Stimulated activated CD8-positive, alpha-beta memory T cell treated with anti-CD3 and anti-CD28 coated beads, Interleukin-2, amount 100 ng/mL, for 48 hours (primary cell): Measurements from ENCODE around the gene SEPTIN2.
A peak's percentile ranks its signal among the peaks of the same experiment; 100 is the strongest.
"Not testable (repeated sequence)": the region's sequence is repeated elsewhere in the genome, so short reads cannot be mapped to it uniquely, and the experiment has no call there.

Experiments
- DNase-seq, 2 donors: peaks; one replicate each; pipeline ENCODE4 v3.0.0-alpha.2; 2020; ENCODE audit warnings: low read depth in 2 of 2

Gene SEPTIN2

DNA sequence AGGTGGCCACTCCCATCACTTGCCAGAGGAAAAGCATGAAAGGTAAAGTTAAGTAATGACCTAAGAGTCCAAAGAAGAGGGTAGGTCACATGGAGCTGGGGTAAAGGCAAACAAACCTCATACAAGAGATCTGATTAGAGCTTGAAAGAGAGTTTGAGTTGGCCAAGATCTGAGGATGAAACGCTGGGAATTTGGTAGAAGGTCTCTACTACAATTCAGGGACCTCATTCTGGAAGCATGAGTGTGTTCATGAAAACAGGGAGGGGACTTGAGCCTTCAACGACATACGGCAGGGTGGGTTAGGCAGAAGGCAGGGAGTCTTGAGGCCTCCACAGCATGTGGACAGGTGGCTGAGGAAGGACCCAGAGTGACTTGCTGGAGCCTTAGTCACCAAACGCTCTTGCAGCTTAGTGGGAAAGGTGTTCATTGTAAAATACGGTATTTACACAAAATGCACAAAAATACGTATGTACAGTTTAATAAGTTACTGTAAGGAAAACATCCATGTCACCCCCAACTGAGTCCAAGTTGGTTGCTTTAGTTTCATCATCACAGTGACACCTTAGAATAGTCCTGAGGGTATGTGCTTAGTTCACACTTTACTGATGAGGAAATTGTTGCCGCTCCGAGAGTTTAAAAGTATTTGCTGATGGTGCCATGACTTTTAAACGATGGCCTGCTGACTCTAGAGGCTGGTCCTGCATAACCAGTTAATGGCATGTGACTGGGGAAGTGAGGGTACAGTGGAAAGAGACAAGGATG, 35.3 kb downstream of the SEPTIN2 start:
- no peak for DNase-seq

DNA sequence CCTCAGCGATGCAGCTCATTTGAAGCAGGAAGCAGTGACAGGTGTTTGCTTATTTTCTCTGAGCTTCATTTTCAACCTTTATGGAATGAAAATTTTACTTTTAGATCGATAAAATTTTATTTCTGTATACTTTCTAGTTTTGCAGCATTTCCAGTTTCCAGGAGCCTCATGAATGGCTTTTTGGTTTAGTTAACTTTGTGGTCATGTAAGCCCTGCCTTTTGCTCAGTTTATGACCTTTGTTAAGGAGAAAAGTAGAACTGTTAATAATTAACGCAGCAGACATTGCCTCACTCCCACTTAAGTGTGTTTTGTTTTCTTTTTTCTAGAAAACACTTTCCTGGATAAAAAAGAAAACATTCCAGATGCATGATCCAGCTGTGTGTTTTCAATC, 35.9 kb downstream of the SEPTIN2 start:
- DNase-seq, result no peak

DNA sequence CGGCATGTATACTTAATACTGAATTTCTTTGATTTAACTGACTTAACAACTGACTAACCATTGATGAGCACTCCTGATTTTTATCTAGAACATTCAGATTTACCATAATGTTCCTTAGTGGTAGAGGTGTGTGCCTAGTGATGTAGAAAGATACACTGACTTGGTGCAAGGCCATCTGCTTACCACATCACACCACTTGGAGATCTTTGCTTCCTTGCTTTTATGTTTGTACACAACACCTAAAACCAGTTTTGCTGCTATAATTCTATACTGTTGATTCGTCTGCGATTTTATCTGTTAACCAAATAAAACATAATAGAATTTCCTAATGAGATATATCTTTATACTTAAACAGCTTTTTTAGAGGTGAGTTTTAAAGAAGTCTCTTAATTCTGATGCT, 36.5 kb downstream of the SEPTIN2 start:
- no peak for DNase-seq

DNA sequence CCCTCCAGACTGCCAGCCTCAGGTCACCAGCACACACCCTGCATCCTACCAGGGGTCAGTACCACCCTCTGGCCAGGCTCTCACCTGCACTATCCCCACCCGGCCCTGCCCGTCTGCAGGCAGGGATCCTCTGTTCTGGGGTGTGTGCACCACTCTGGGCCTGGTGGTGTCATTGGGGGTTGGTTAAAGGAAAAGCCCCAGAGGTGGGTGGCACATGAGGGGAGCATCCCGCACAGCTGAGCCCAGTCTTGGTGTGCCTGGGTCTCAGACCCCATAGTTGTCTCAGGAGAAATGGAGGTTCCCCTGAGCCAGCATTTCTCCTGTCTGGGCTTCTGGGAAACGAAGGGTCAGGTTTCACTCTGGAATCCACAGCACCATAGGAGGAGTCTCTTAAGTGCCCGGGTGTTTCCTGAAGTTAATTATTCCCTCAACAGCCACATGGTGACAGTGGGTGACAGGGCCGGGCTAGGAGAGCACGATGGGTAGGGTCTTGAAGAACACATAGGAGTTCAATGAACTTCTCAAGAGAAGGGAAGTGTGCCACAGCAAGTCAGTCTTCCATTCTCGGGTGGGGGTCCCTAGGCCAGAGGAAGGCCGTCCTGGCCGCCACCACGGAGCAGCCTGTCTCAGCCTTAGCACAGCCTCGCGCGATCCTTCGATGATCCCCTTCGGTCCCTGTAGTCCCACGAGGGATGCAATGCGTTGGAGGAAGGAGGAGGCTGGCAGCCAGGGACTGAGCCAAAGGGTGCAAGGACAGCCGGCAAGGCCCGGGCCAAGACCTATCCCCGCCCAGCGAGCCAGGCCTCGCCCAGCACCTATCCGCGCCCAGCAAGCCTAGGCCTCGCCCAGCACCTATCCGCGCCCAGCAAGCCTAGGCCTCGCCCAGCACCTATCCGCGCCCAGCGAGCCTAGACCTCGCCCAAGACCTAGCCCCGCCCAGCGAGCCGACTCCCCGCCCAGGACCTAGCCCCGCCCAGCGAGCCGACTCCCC, 39.2 kb downstream of the SEPTIN2 start:
- peak; percentile 47 to 72 for DNase-seq

DNA sequence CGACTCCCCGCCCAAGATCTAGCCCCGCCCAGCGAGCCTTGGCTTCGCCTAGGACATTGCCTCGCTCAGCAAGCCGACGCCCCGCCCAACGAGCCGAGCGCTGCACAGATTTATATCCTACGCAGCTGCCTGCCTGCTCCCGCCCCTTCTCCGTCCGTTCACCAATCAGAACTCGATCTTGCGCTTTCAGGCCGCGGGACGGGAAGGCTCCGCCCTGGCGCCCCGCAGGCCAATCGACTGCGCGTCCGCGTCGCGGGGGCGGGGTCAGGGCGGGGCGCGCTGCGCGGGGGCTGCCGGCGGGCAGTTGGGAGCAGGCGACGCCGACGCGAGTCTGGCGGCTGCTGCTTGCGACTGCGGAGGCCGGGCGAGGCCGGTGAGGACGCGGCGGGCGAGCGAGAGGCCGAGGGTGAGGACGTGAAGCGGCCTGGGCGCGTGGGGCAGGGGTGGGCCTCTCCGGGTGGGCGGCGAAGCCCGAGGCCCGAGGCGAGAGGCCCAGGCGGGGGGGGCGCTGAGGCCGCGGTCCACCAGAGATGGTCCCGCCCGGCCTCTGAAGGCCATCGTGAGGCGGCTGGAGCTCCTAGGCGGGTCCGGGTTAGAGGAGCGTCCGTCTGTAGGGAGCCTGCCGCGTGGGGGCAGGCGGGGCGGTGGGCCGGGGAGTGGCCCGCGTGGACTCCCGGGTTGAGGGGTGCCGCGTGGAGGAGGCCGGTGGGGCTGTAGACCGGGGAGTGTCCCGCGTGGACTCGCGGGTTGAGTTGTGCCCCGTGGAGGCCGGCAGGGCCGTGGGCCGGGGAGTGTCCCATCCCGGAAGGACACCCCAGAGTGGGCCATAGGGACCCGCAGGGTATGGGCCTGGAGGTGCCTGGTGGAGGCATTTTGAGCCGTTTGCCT, 40.5 kb downstream of the SEPTIN2 start, which contains the start of gene FARP2:
Gene FARP2 (plus strand): TSS at position 303 of the 888 bp plus-strand sequence. CDS start 16,823 bp downstream, outside the sequence.
- DNase-seq, result peak; percentile 92 to 95

DNA sequence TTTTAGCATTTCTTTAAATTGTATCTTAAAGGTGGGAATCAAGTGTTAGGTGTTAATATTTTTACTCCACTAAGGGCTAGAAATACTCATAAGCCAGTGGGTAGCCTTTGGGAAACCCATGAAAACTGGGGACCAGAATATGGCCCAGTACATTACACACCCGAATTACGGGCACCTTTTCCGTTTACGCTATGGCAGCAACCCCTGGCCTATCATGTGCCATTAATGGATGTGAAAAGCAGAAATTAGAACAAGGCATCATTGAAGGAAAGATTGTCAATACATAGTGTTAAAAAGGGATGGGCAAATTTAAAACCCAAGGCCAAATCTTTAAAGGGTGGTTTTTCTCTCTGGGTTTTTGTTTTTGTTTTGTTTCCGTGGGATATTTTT, 41.1 kb downstream of the SEPTIN2 start:
- DNase-seq, result no peak

DNA sequence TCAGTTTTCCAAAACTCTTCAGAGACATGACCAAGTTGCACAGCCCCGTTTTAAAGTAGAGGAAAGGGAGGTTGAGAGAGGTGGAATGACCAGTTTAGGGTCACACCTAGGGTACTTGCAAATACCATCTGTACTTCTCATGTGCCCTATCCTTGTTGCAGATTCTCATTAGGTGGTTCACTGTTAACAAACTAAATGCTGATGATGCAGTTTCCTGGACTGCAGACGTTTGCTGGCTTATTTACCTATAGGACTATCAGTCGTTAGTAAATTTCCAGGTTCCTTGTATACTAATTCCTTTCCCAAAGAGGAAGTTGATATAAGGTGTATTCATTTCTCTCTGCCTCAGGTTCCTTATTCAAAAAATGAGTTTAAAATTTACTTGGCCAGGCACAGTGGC, 41.8 kb downstream of the SEPTIN2 start:
- no peak for DNase-seq

DNA sequence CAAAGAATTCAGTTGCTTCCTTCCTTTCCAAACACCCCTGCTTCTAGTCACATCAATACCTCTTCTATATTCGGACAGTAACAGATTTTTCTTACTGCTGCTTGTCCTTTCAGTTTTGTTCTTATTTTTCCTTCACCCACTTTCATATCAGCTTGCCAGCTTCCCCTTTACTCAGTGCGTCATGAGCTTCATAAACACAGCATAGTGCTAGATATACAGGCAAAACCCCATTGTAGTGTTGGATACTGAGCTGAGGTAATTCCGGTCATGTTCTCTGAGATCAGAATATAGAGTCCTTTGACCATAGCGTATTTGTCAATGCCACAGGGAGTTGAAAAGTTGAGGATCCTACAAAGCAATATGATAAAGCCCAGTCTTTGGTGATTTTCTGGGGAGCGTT, 42.7 kb downstream of the SEPTIN2 start:
- DNase-seq, result no peak

DNA sequence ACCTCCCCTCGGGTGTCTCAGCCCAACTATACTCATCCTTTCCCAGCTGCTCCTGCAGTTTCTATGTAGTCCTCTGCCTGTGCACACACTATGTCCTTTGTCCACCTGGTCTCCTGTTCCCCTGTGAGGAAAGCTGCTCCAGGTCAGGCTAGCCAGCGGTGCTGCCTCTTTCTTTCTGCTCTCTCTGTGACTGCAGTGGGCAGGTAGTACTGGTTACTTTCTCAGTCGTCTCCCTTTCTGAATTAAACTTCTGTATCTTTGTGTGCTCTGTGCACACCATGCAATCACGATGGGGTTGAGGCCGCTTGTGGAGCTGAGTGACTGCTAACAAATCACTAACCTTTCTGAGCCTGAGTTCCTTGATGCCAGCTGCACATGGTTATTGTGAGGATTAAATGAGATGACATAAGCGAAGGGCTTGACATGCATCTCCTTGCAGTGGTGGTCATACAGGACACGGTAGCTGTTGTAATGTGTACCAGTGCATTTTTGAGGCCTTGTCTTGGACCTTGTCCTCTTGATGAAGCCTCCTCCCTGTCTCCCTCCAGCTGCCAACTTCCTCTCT, 43.8 kb downstream of the SEPTIN2 start:
- no peak for DNase-seq

DNA sequence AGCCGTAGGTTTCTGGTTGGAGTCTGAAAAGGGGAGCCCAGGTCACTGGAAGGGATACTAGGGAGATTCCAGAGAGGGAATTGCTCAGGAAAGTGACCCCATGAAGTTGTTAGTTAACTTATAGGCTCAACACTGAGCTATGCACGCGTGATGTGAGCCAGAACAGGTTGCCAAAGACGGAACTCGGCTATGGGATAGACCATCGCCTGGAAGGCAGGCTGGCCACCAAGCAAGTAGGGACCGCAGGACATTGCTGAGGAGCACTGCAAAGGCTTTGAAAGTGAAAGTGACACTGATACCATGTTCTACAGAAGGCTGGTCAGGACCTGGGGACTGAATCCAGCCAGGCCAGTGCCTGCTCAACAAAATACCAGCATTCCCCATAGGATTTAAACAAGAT, 47.7 kb downstream of the SEPTIN2 start:
- DNase-seq, result no peak

DNA sequence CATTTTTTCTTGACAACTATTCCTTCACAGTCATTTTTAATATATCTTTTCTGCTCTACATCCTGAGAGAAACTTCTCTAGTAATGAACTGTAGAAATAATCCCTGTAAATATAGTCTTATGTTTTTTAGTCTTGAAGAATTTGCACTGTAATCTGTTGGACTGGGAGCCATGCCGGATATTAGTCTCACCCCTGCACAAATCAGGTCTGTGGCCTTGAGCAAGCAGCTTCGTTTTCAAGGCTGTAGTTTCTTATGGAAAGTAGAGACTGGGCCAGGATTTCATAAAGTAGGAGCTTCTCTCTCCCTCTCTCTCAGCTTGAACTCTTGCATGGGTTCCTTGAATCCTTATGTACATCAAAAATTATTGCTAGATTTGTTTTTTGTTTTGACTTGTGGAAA, 49.1 kb downstream of the SEPTIN2 start:
- DNase-seq, result no peak

DNA sequence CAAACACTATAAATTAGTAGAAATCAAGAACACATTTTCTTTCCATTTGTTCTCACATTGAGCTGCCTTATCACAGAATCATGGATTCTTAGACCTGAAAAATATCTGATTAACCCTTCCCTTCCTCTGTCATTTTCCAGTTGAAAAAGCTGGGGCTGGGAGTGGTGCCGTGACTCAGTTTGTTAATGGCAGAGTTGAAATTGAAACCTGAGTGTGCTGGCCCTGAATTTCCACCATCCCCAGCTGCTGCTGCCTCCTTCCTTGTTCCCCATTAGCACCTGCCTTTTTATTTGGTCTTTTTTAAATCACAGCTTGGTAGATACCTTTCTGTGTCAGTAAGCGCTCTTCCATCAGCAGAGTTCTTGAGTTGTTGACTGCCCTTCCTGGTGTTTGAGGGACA, 51.0 kb downstream of the SEPTIN2 start:
- no peak for DNase-seq

DNA sequence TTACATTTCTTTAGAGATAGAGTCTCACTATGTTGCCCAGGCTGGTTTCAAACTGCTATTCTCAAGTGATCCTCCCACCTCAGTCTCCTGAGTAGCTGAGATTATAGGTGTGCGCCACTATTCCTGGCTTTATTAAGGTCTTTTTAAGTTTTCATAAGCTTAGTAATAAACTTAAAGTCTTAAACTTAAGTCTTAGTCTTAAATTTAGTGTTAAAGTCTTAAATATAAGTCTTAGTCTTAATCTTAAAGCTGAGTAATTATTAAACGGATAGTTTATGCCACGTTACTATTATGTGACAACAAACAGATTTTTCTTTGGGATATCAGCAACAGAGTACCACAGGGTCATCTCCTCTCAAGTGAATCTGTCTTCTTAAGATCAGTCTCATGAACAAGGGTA, 52.9 kb downstream of the SEPTIN2 start:
- DNase-seq, result no peak

DNA sequence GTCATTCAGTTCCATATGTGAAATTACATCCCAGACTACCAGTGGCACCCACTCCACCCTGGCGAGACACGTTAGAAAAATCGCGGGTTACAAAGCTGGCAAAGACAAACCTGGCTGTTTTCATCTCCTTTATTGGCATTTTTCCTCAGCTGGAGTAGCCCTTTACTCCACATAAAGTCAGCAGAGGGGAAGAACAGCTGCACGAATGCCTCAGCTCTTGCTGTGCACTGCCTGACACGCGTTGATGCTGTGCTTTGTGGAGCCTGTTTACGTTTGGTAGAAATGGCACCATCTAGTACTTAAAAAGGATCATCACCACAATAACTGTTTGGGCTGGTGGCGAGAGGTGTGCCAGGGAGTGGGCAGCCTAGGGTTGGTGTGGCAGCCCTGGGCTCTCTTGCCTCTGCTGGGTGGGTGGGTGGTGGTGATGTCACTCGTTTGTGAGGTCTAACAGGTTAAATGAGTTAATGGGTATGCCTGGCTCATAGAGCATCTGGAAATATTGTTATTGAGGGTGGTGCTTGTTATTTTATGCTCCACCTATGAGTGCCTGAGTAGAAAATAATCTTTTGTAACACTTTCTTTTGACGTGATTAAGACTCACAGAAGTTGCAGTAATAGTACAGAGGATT, 56.8 kb downstream of the SEPTIN2 start:
- no peak for DNase-seq

DNA sequence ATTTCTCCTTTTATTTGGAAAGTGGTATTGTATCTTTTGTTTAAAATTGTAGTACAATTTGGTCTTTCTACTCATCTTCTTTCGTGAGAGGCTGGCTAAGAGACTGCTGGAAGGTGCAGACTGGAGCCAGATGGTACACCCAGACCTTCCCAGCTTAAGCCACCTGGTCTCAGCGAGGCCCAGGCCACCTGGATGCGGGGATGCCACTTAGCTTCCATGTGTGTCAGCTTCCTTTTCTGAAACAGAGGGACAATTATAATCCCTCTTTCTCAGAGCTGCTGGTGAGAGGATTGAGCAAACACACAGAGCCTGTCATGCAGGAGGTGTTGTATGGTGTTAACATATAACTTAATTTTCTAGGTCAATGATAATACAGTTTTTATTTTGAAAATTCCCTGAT, 57.7 kb downstream of the SEPTIN2 start:
- no peak for DNase-seq

DNA sequence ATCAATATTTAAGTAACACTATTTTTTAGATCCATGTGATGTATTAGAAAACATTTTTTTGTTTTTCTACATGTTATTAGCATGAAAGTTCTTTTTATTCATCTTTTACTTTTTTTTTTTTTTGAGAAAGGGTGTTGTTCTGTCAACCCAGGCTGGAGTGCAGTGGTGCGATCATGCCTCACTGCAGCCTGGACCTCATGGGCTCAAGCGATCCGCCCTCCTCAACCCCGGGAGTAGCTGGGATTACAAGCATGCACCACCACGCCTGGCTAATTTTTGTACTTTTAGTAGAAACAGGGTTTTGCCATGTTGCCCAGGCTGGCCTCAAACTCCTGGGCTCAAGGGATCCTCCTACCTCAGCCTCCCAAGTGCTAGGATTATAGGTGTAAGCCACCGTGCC, 58.2 kb downstream of the SEPTIN2 start:
- DNase-seq, result not testable (repeated sequence)

DNA sequence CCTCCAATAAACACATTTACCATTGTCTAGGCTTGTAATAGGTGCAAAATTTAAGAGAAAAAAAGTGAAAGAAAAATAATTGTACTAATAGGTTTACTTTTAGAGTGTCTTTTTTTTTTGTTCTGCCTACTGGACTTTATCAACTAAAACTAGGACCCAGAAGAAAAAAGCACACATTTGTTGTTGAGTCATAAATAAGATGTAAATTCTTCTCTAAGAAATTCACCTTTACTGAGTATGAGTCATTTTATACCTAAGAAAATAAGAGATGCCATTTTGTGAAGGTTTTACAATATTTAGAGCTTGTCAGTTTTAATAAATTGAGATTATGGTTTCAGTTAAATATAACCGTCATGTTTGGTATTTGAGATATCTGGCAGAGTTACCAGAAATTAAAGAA, 59.6 kb downstream of the SEPTIN2 start:
- DNase-seq, result no peak

DNA sequence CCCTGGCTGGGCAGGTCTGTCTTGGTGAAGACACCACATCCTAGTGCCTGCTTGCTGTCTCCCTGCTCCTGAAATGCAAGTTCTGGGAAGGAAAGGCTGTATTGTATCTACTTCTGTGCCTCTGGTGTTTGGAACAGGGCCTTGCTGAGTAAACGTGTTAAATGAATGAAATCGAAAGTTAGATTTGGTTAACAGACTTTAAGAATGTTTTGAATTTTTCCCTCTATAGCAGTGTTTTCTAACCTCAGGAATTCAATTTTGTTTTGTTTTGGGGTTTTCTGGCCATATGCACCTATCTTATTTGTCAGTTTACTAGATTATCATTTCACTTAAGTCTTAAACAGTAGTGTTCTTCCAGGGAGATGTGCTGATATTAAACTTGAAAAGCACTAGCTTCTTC, 61.1 kb downstream of the SEPTIN2 start:
- no peak for DNase-seq

DNA sequence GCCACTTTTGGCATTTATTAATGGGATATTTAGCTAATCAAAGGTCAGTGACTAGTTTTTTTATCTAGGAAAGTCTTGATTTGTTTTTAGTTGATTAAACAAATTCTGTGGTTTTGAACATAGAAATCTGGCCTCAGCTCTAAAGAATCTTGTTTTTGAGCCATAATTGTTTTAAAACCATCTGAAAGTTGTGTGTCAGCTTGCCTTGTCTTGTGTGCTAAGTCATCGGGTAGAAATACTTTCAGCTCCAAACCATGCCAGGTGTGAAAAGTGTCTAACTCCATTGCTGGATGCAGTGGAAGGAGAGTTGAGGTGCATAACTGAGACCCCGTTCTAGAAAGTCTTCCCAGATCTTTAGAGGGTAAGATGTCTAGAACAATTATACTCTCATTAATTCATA, 63.1 kb downstream of the SEPTIN2 start:
- DNase-seq, result no peak

DNA sequence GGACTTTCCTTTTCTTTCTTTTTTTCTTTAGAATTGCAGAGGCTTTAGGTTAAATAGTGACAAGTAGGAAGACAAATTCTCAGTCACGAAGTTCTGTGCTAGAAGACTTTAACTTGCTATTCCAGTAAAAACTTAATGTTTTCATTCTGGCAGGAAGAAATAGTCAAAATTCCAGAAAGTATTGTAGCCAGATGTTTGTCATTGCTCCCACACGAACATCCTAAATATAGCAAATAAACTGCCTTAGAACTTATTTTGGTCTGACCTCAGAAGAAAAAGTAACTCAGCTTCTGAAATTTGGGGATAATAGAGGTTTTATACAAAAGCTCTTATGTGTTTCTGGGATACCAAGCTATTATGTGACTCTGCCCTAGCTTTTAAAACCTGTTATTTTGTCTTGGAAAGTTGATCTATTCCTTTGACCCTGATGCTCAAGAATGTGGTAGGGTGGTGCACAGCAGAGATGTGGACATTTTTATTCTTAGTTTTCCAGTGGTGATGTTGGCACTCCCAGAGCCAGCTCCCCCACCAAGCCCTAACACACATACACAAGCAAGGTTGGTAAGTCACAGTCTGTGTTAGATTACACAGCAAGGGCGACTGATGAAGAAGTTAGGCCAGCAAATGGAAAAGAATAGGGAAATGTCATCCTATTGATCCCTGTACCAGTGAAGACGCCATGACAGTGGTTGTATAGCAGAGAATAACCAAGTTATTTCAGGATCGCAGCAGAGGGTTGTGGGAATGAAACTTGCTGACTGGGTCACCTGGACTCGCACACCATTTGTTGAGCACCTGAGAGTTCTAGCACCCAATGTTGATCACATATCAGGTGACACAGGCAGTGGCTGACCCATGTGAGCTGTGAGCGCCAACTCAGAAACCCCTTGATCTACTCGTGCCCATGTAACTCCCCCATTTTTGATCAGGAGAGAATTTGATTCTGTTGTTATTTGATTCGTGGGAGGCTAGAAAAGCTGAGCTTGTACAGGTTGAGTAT, 64.1 kb downstream of the SEPTIN2 start:
- DNase-seq, result no peak
